Activated naive CD4-positive, alpha-beta T cell treated with anti-CD3 and anti-CD28 coated beads for 36 hours (primary cell): ENCODE measurements around the gene DKC1. TPM values are rescaled to one million over a fixed set of nuclear protein-coding genes. Genes with fewer than 3 reads are reported as not detected.

Source experiments
- CTCF ChIA-PET: fragments of 350-600 bp; sonication (Branson Sonifier 250); formaldehyde crosslinking; loops from one replicate; lab custom pipeline; 2021; ENCODE audit warnings: antibody characterized with exemption; lab: Charles Lee
- DNase-seq: peaks from one replicate; pipeline ENCODE4 v3.0.0-alpha.2; 2020
- H3K27ac Mint-ChIP-seq: one replicate; pipeline ENCODE4 v1.8.0; 2021; ENCODE audit warnings: mild to moderate bottlenecking, mixed read lengths
- H3K27me3 Mint-ChIP-seq: one replicate; pipeline ENCODE4 v1.8.0; 2021; ENCODE audit warnings: low read depth, mixed read lengths
- H3K36me3 Mint-ChIP-seq: one replicate; pipeline ENCODE4 v1.8.0; 2021; ENCODE audit warnings: low read depth, mixed read lengths
- H3K4me1 Mint-ChIP-seq: one replicate; pipeline ENCODE4 v1.8.0; 2021; ENCODE audit warnings: low read depth, mixed read lengths
- H3K4me3 Mint-ChIP-seq: one replicate; pipeline ENCODE4 v1.8.0; 2021; ENCODE audit warnings: mild to moderate bottlenecking, moderate library complexity, mixed read lengths
- H3K9me3 Mint-ChIP-seq: one replicate; pipeline ENCODE4 v1.8.0; 2021; ENCODE audit warnings: mixed read lengths
- intact Hi-C: fragments of 100-400 bp; cut with micrococcal nuclease; formaldehyde crosslinking; loops from one replicate; pipeline ENCODE4 v1.15.1; 2023
- total RNA-seq, 2 experiments: library from RNA; stranded (reverse); gene quantifications; one replicate each; pipeline ENCODE4 v1.2.3, GENCODE V29; 2021

DKC1 gene
- total RNA-seq, 2 experiments from 2014 or later = 124 to 127 TPM

GRCh38 chrX:154738011-154738738 is 24.5 kb upstream of the DKC1 start:
- peak; percentile 41 for DNase-seq
- Mint-ChIP-seq H3K36me3 (no peaks in the 10 kb centered on the region), H3K4me3 (no peak overlapping the region), H3K4me1 (peaks cover 47% of the 10 kb centered on the region), H3K9me3 (no peaks in the 10 kb centered on the region), H3K27me3 (no peaks in the 10 kb centered on the region), H3K27ac (no peak overlapping the region)
- CTCF ChIA-PET = interaction anchor here (0.8 to 1.1 kb wide), 4 partner anchors 11 to 43 kb away, joined by 3 to 14 read pairs (median 4); no protein-coding TSS in a partner anchor
- intact Hi-C loops = no loop called here

GRCh38 chrX:154739952-154740465 is 22.7 kb upstream of the DKC1 start:
- H3K27me3 Mint-ChIP-seq = no peaks in the 10 kb centered on the region
- CTCF ChIA-PET = no interaction called here
- peaks cover 30% of the 10 kb centered on the region for H3K4me1 Mint-ChIP-seq
- no peak overlapping the region for H3K27ac Mint-ChIP-seq
- intact Hi-C loops = no loop called here
- H3K4me3 Mint-ChIP-seq = no peak overlapping the region
- H3K9me3 Mint-ChIP-seq = no peaks in the 10 kb centered on the region
- DNase-seq = no peak
- no peaks in the 10 kb centered on the region for H3K36me3 Mint-ChIP-seq

GRCh38 chrX:154742613-154743012 is 20.1 kb upstream of the DKC1 start:
- CTCF ChIA-PET = interaction anchor here (0.6 to 0.7 kb wide), 2 partner anchors 14 to 136 kb away, joined by 3 to 5 read pairs; no protein-coding TSS in a partner anchor
- no peak overlapping the region for H3K27ac Mint-ChIP-seq
- H3K9me3 Mint-ChIP-seq = peaks cover 1% of the 10 kb centered on the region
- H3K27me3 Mint-ChIP-seq = no peaks in the 10 kb centered on the region
- H3K4me3 Mint-ChIP-seq = no peak overlapping the region
- intact Hi-C loops = no loop called here
- no peak for DNase-seq
- H3K36me3 Mint-ChIP-seq = no peaks in the 10 kb centered on the region
- H3K4me1 Mint-ChIP-seq = peaks cover 11% of the 10 kb centered on the region

- H3K27ac Mint-ChIP-seq = no peak overlapping the region
- peaks cover 15% of the 10 kb centered on the region for H3K4me1 Mint-ChIP-seq
- DNase-seq = peak; percentile 62
- CTCF ChIA-PET = interaction anchor here (0.7 to 4.9 kb wide), 15 partner anchors 11 to 153 kb away, joined by 3 to 36 read pairs (median 4); partner anchors contain the start of gene SMIM9
- no peaks in the 10 kb centered on the region for H3K27me3 Mint-ChIP-seq
- intact Hi-C loops = loop anchor here (1.0 to 2.0 kb wide), 4 partner anchors 14 to 92 kb away; no protein-coding TSS in a partner anchor
- no peaks in the 10 kb centered on the region for H3K36me3 Mint-ChIP-seq
- H3K4me3 Mint-ChIP-seq = peak overlapping the region; percentile 15
- H3K9me3 Mint-ChIP-seq = peaks cover 1% of the 10 kb centered on the region
Measured at GRCh38 chrX:154748712-154749339, 13.8 kb upstream of the DKC1 start.

GRCh38 chrX:154749856-154750255 is 12.8 kb upstream of the DKC1 start:
- intact Hi-C loops = loop anchor here (2.0 kb wide), 1 partner anchor 15 kb away; no protein-coding TSS in a partner anchor
- peak overlapping the region; percentile 70 for H3K4me3 Mint-ChIP-seq
- H3K4me1 Mint-ChIP-seq = peaks cover 15% of the 10 kb centered on the region
- H3K27me3 Mint-ChIP-seq = no peaks in the 10 kb centered on the region
- CTCF ChIA-PET = interaction anchor here (0.8 to 4.9 kb wide), 6 partner anchors 12 to 55 kb away, joined by 3 to 36 read pairs (median 10); partner anchors contain the start of gene DKC1
- H3K9me3 Mint-ChIP-seq = peaks cover 1% of the 10 kb centered on the region
- H3K36me3 Mint-ChIP-seq = no peaks in the 10 kb centered on the region
- no peak overlapping the region for H3K27ac Mint-ChIP-seq
- no peak for DNase-seq

GRCh38 chrX:154750301-154751202 is 12.1 kb upstream of the DKC1 start, which contains the start of gene GAB3:
Gene GAB3, minus strand, starts transcription at chrX:154751077. Its CDS starts 52 bp downstream, at chrX:154751025.
- peaks cover 15% of the 10 kb centered on the region for H3K4me1 Mint-ChIP-seq
- CTCF ChIA-PET = interaction anchor here (0.8 to 4.9 kb wide), 4 partner anchors 12 to 33 kb away, joined by 3 to 36 read pairs (median 23); partner anchors contain the start of gene DKC1
- H3K27ac Mint-ChIP-seq = no peak within 1 kb of the TSS

GRCh38 chrX:154751203-154751668 is 11.4 kb upstream of the DKC1 start:
- peaks cover 15% of the 10 kb centered on the region for H3K4me1 Mint-ChIP-seq

More at GRCh38 chrX:154750301-154751202, 12.1 kb upstream of the DKC1 start, which contains the start of gene GAB3:
- no peaks in the 10 kb centered on the region for H3K9me3 Mint-ChIP-seq
- no peaks in the 10 kb centered on the region for H3K36me3 Mint-ChIP-seq
- peak; percentile 31 for DNase-seq
- H3K27me3 Mint-ChIP-seq = no peaks in the 10 kb centered on the region
- intact Hi-C loops = no loop called here
- H3K4me3 Mint-ChIP-seq = peak within 1 kb of the TSS; percentile 70

GRCh38 chrX:154751669-154752271 is 10.9 kb upstream of the DKC1 start:
- intact Hi-C loops = no loop called here
- Mint-ChIP-seq H3K4me1 (peaks cover 15% of the 10 kb centered on the region), H3K9me3 (no peaks in the 10 kb centered on the region), H3K27ac (no peak overlapping the region), H3K27me3 (no peaks in the 10 kb centered on the region), H3K4me3 (peak overlapping the region; percentile 55), H3K36me3 (no peaks in the 10 kb centered on the region)
- DNase-seq = no peak
- CTCF ChIA-PET = no interaction called here

More at GRCh38 chrX:154751203-154751668, 11.4 kb upstream of the DKC1 start:
- H3K4me3 Mint-ChIP-seq = peak overlapping the region; percentile 55
- CTCF ChIA-PET = interaction anchor here (4.9 kb wide), 1 partner anchor 26 kb away, joined by 32 read pairs; no protein-coding TSS in a partner anchor
- no peaks in the 10 kb centered on the region for H3K9me3 Mint-ChIP-seq
- DNase-seq = no peak
- no peak overlapping the region for H3K27ac Mint-ChIP-seq
- no peaks in the 10 kb centered on the region for H3K27me3 Mint-ChIP-seq
- H3K36me3 Mint-ChIP-seq = no peaks in the 10 kb centered on the region
- intact Hi-C loops = no loop called here

GRCh38 chrX:154758696-154759095 is 4.0 kb upstream of the DKC1 start:
- H3K4me1 Mint-ChIP-seq = peaks cover 9% of the 10 kb centered on the region

GRCh38 chrX:154761977-154762536 is 607 bp upstream of the DKC1 start:
- H3K4me1 Mint-ChIP-seq = peaks cover 29% of the 10 kb centered on the region
- CTCF ChIA-PET = interaction anchor here (0.8 to 1.2 kb wide), 4 partner anchors 12 to 78 kb away, joined by 3 to 5 read pairs (median 3); no protein-coding TSS in a partner anchor
- peak overlapping the region; percentile 88 for H3K4me3 Mint-ChIP-seq
- H3K27me3 Mint-ChIP-seq = no peaks in the 10 kb centered on the region
- H3K36me3 Mint-ChIP-seq = peaks cover 22% of the 10 kb centered on the region
- intact Hi-C loops = loop anchor here (1.0 to 2.0 kb wide), 5 partner anchors 37 to 265 kb away; partner anchors contain the start of genes FUNDC2, IKBKG and MPP1
- peak overlapping the region; percentile 94 for H3K27ac Mint-ChIP-seq
- H3K9me3 Mint-ChIP-seq = no peaks in the 10 kb centered on the region
- DNase-seq = peak; percentile 23

More at GRCh38 chrX:154758696-154759095, 4.0 kb upstream of the DKC1 start:
- Mint-ChIP-seq H3K4me3 (no peak overlapping the region), H3K27ac (no peak overlapping the region), H3K9me3 (no peaks in the 10 kb centered on the region), H3K36me3 (peaks cover 3% of the 10 kb centered on the region), H3K27me3 (no peaks in the 10 kb centered on the region)
- CTCF ChIA-PET = no interaction called here
- intact Hi-C loops = no loop called here
- no peak for DNase-seq
